HFFc6 (cell line): ENCODE data around the gene BRF1. TPM values are rescaled to one million over a fixed set of nuclear protein-coding genes. Genes with fewer than 3 reads are reported as not detected.
"Not testable (repeated sequence)": the region's sequence is repeated elsewhere in the genome, so short reads cannot be mapped to it uniquely, and the experiment has no call there.

Experiments used
- DNase-seq: peaks from one replicate; pipeline ENCODE4 v3.0.0-alpha.2; 2018
- H3K27ac Mint-ChIP-seq: 2 replicates; pipeline ENCODE4 v1.8.0; 2020; ENCODE audit warnings: mild to moderate bottlenecking, mixed read lengths
- H3K27me3 Mint-ChIP-seq: 2 replicates; pipeline ENCODE4 v1.8.0; 2021; ENCODE audit warnings: mild to moderate bottlenecking, moderate library complexity, mixed read lengths; ENCODE audit not compliant: insufficient read depth
- H3K36me3 Mint-ChIP-seq: 2 replicates; pipeline ENCODE4 v1.8.0; 2021; ENCODE audit warnings: low read depth, mixed read lengths
- H3K4me1 Mint-ChIP-seq: 2 replicates; pipeline ENCODE4 v1.8.0; 2020; ENCODE audit warnings: low read depth, mixed read lengths
- H3K4me3 Mint-ChIP-seq: 2 replicates; pipeline ENCODE4 v1.8.0; 2020; ENCODE audit warnings: mild to moderate bottlenecking, moderate library complexity, mixed read lengths
- H3K9me3 Mint-ChIP-seq: 2 replicates; pipeline ENCODE4 v1.8.0; 2020; ENCODE audit warnings: mild to moderate bottlenecking, mixed read lengths
- total RNA-seq, 6 experiments: library from RNA; stranded (reverse); fragmentation: NEBNext Ultra II Directional; extraction: Animal tissue kit (Norgen Biotek cat#: 25700); gene quantifications; 2 replicates in 1 of 6; 3 replicates in 5 of 6; pipeline ENCODE4 v1.2.3, GENCODE V29; 2021
- TF ChIP-seq, protein P1 (sequence below): fragments of 200-600 bp; sonication (generic); IDR thresholded peaks from 2 replicates; pipeline ENCODE4 v1.5.0; 2021; ENCODE audit warnings: antibody characterized with exemption, mild to moderate bottlenecking

The BRF1 gene
- total RNA-seq, 6 experiments from 2014 or later: 20.1 to 25.8 (median 21.8) TPM

DNA sequence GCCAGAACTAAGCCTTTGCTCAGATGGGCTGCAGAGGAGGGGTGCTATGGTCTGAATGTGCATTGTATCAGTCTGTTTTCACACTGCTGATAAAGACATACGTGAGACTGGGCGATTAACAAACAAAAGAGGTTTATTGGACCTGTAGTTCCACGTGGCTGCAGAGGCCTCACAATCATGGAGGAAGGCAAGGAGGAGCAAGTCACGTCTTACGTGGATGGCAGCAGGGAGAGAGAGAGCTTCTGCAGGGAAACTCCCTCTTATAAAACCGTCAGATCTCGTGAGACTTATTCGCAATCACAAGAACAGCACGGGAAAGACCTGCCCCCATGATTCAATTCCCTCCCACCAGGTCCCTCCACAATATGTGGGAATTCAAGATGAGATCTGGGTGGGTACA is 3.8 kb upstream of the BRF1 start:
- no peaks in the 10 kb centered on the region for H3K9me3 Mint-ChIP-seq
- no peak for DNase-seq
- no peak overlapping the region for H3K27ac Mint-ChIP-seq
- peaks cover 9% of the 10 kb centered on the region for H3K4me1 Mint-ChIP-seq
- no peaks in the 10 kb centered on the region for H3K27me3 Mint-ChIP-seq
- H3K36me3 Mint-ChIP-seq: peaks cover 9% of the 10 kb centered on the region
- H3K4me3 Mint-ChIP-seq: no peak overlapping the region
- TF ChIP-seq, protein P1, sequence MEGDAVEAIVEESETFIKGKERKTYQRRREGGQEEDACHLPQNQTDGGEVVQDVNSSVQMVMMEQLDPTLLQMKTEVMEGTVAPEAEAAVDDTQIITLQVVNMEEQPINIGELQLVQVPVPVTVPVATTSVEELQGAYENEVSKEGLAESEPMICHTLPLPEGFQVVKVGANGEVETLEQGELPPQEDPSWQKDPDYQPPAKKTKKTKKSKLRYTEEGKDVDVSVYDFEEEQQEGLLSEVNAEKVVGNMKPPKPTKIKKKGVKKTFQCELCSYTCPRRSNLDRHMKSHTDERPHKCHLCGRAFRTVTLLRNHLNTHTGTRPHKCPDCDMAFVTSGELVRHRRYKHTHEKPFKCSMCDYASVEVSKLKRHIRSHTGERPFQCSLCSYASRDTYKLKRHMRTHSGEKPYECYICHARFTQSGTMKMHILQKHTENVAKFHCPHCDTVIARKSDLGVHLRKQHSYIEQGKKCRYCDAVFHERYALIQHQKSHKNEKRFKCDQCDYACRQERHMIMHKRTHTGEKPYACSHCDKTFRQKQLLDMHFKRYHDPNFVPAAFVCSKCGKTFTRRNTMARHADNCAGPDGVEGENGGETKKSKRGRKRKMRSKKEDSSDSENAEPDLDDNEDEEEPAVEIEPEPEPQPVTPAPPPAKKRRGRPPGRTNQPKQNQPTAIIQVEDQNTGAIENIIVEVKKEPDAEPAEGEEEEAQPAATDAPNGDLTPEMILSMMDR: no peak

DNA sequence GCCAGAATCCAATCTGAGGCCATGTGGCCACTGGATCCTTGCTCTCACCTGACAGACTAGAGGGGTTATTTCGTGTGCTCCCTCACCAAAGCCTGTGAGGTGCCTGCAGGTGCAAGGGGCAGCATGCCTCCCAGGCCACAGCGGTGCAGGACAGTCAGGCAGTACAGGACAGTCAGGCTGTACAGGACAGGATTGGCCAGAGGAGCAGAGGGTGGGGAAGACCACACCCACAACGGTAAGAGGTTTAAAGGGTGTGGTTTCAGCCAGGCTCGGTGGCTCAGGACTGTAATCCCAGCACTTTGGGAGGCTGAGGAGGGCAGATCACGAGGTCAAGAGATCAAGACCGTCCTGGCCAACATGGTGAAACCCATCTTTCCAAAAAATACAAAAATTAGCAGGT is 3.1 kb upstream of the BRF1 start:
- Mint-ChIP-seq H3K27ac (no peak overlapping the region), H3K9me3 (no peaks in the 10 kb centered on the region), H3K27me3 (no peaks in the 10 kb centered on the region), H3K36me3 (peaks cover 11% of the 10 kb centered on the region), H3K4me3 (no peak overlapping the region), H3K4me1 (peaks cover 13% of the 10 kb centered on the region)
- DNase-seq: no peak
- TF ChIP-seq, protein P1: no peak

DNA sequence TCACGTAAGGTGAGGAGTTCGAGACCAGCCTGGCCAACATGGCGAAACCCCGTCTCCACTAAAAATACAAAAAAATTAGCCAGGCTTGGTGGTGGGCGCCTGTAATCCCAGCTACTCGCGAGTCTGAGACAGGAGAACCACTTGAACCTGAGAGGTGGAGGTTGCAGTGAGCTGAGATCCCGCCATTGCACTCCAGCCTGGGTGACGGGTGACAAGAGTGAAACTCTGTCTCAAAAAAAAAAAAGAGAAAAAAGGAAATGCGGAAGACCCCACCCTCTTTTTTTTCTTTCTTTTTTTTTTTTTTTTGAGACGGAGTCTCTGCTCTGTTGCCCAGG is 1.1 kb upstream of the BRF1 start:
- peak overlapping the region; percentile 82; the same call in 1 of the 2 replicates for H3K4me3 Mint-ChIP-seq
- H3K9me3 Mint-ChIP-seq, H3K27ac Mint-ChIP-seq, DNase-seq, H3K27me3 Mint-ChIP-seq: not testable (repeated sequence)
- peaks cover 11% of the 10 kb centered on the region for H3K36me3 Mint-ChIP-seq
- peaks cover 18% of the 10 kb centered on the region for H3K4me1 Mint-ChIP-seq

DNA sequence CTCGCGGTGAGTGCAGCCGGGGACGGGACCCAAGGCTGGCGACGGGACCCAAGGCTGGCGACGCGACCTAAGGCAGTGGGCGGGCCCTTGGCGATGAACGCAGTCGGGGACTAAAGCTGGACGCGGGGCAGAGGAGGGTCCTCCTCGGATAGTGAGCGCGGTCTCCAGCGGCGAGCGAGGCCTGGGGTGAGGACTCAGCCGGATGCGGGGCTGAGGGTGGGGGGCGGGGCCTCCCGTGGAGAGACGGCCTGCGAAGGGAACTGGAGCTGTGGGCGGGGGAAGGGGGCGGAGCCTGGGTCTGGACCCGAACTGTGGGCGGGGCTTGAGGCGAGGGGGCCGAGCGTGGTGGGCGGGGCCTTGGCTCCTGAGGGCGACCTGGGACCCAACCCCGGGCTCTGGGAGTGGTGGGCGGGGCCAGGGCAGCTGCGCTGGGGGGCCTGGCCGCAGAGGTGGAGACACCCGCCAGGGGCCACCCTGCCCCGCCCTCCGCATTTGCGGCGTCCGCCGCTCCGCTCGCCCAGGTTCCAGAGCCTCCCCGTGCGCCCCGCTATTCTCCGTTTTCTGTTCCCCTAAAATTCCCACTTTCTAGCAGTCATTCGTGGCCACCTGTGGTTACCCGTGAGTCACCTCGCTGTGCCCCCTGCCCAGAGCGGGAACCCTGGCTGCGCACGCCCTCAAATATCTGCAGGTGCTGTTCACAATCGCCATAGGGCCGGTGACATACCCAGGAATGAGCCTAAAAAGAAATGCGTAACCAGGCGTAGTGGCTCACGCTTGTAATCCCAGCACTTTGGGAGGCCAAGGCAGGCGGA is 508 bp upstream of the BRF1 start:
- TF ChIP-seq, protein P1: no peak
- Mint-ChIP-seq H3K4me3 (peak overlapping the region; percentile 88), H3K9me3 (no peaks in the 10 kb centered on the region), H3K27me3 (no peaks in the 10 kb centered on the region), H3K36me3 (peaks cover 11% of the 10 kb centered on the region), H3K27ac (peak overlapping the region; percentile 93), H3K4me1 (peaks cover 18% of the 10 kb centered on the region)
- DNase-seq: peak; percentile 79

DNA sequence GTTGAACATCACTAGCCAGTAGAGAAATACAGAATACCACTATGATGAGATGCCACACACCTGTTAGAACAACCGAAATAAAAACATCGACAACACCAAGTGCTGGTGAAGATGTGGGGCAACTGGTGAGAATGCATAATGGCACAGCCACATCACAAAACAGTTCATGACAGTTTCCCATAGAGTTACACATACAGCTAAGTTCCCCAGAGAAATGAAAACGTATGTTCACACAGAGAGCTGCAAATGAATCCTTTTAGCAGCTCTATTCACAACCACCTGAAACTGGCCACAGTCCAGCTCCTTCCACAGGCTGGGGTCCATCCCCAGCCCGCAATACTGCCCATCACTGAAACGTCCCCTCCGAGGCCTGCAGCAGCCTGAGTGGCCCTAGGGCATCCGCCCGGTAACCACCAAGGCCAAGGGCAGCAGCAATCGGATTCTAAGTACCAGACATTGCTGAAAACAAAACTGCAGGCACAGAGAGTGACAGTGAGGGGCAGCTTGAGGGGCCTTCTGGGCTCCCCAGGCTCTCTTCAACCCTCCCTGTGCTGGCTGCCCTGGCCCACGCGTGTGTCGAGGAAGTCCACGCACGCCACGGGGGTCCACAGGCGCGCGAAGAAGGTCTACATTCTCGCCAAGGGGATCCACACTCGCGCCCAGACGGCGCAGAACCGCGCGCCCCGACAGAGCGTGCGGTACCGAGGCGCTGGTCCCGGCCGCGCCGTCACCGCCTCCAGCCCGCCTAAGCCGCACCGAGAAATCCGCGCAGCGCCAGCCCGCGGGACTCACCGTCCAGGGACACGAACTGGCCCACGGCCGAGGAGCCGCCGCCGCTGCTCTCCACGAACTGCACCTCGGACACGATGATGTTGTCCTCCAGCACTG is 903 bp downstream of the BRF1 start:
- Mint-ChIP-seq H3K4me1 (peaks cover 18% of the 10 kb centered on the region), H3K27ac (peak overlapping the region; percentile 76), H3K4me3 (peak overlapping the region; percentile 93), H3K9me3 (no peaks in the 10 kb centered on the region), H3K36me3 (peaks cover 11% of the 10 kb centered on the region), H3K27me3 (no peaks in the 10 kb centered on the region)
- TF ChIP-seq, protein P1: no peak
- DNase-seq: no peak

DNA sequence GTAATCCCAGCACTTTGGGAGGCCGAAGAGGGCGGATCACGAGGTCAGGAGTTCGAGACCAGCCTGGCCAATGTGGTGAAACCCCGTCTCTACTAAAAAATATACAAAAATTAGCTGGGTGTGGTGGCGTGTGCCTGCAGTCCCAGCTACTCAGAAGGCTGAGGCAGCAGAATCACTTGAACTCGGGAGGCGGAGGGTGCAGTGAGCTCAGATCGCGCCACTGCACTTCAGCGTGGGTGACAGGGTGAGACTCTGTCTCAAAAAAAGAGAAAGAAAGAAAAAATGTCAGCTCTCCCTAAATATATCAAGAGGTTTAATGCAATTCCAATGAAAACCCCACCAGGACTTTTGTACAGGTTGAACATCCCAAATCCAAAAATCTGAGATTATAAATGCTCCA is 3.5 kb downstream of the BRF1 start:
- peaks cover 21% of the 10 kb centered on the region for H3K4me1 Mint-ChIP-seq
- not testable (repeated sequence) for DNase-seq, H3K27me3 Mint-ChIP-seq, H3K36me3 Mint-ChIP-seq, H3K4me3 Mint-ChIP-seq, H3K27ac Mint-ChIP-seq, H3K9me3 Mint-ChIP-seq
